Activated CD4-positive, alpha-beta T cell treated with anti-CD3 and anti-CD28 coated beads, Interleukin-2, Interleukin-4, amounts not matched to agents 100 ng/mL and 50 ng/mL, durations not matched to agents 16 hours and 8 hours (primary cell): ENCODE results near the gene KIF6.

Experiments
- DNase-seq: peaks from one replicate; pipeline ENCODE4 v3.0.0-alpha.2; 2020; ENCODE audit warnings: low spot score

Gene KIF6

DNA sequence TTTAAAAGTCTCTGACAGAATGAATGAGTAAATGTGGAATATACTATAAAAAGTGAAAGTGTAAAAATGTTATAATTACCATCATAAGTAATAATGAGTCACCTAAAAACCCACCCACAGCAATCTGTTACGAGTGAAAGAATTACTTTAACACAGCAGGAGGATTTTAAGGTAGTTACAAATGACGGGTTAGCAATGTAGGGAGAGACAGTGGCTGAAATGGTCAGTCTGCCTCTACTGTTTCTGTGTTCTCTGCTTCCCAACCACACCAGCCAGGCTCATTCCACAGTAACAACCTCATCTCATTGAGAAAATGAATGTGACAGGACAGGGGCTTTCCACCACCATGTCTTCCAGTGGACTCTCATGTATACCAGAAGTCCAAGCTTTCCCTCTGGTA is 278.3 kb downstream of the KIF6 start:
- DNase-seq, result no peak

DNA sequence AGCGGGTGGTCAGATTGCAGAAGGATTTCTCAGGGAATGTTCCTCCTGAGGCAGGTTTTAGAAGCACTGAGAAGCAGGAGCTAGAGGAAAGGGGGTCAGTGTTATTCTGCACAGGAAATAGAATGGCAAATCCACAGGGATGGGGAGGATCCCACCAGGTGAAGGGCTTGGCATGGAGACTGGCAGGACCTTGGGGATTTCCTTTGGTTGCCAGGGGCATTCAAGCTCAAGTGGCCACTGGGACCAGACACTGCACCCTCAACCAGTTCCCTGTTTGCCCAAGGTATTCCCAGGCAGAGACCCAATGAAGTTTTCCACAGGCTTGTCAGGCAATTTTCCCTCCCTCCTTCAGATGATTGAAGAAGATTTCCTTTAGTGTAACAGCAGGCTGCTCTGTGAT is 279.5 kb downstream of the KIF6 start:
- DNase-seq, result no peak

DNA sequence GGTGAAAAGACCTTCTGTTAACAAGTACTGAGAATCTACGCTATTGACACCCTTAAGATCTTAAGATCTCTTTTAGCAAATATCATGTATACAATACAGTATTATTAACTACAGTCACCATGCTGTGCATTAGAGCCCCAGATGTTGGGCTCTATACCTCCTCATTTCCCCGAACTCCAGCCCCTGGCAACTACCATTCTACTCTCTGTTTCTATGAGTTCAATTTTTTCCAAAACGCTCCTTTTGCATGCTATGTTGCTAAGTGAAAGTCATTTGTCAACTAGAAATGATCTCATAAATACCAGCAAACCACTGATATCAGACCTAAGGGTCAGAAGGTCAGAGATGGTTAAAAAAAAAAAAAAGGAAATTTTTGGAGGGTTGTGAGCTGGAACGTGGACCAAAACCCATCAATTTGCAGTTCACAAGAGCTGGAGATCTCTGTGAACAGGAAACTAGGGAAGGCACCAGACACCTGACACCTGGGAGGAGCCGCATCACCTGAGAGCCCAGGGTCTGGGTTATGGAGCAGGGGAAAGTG is 280.7 kb downstream of the KIF6 start:
- DNase-seq, result no peak

DNA sequence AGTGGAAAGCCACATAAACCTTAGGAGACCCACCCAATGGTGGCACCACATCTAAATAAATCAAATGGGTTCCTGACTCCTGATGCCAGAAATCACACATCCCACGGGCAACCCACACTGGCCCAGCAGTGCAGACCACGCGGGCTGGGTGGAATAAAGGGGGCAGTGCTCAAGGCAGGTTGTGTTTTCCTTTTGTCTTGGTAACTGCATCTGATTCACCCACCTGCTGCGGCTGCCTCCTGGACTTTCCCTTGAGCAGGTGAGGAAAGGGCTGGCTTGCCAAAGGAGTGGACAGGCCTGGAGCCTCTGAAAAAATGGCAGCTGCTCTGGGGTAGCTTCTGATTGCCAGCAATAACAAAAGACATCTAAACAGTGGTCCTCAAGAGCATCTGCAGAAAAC is 283.2 kb downstream of the KIF6 start:
- DNase-seq, result no peak

DNA sequence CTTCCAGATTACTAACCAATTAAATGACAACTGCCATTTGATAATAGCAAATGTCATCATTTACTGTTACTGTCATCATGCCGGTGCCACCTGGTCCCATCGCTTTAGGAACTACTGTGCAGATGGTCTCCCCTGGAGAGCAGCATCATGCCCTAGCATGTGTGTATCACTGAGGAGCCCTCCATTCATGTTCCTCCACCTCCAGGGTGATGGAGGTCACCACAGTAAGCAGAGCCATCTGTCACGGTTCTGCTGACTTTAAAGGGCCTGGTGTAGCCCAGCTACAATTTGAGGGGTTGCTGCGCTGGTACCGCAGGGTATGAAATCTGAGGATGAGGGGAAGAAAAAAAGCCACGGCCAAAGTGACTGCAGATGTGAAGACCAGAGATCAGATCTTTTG is 283.9 kb downstream of the KIF6 start:
- DNase-seq, result no peak

DNA sequence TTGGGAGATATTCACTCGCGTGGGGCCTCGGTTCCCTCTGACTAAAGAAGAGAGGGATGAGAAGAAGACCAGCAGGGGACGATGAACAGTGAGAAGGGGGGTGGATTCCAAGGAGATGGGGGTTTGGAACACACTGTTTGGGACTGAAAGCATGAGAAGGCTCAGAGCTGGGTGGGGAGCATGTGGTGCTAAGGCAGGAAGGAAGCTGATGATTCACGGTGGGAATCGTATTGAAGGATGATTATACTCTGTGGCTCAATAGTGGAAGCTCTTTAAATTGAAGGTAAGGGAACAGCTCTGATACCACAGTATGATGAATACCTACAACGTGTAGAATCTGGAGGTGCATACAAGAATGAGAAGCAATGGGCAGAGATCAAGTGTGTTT is 285.2 kb downstream of the KIF6 start:
- no peak for DNase-seq

DNA sequence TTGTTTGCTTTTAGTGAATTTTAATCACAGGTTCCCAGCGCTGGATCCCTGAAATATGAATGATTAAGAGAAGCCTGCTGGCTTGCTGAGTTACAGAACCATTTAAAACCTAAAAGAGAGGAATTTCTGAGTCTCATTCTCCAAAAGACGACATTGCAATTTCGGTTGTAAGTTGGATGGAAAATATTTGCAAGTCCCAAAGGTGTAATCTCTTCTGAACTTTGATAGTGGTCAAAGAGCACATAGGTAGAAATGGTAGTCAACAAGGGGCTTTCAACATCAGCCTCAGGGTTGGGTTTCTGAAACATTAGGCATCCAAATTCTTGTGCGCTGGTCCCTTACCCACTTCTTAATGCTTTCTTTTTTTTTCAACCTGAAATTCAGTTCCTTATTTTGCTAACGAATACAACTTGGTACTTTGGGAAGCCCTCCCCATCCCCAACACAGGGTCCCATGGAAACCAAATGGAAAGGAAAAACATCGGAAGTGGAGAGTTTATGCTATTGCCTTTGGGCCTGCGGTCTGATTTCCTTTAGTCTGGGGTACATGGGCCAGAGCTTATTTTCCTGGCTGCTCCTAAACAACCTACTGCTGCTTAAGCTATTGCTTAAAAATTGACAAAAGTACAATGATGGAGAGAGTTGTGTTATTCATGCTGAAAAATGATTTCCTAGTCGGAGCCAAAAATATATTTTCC is 285.7 kb downstream of the KIF6 start:
- no peak for DNase-seq

DNA sequence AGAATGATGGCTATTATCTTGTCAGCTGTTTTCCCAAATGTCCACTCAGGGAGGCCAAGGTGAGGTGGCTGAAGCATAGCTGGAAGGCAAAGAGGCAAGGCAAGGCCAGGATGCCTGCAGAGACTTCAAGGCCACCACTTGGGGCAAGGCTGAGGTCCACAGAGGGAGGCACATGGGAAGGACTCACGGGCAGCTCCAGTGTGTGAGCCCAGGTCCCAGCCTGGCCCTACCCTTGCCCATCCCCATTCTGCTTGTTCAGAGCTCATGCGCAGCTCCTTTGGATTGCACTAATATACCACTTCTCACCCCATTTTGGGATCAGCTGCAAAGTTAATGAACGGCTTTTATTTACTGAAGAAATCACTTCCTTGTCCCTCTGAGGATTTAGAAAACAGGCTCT is 291.6 kb downstream of the KIF6 start:
- DNase-seq, result no peak

DNA sequence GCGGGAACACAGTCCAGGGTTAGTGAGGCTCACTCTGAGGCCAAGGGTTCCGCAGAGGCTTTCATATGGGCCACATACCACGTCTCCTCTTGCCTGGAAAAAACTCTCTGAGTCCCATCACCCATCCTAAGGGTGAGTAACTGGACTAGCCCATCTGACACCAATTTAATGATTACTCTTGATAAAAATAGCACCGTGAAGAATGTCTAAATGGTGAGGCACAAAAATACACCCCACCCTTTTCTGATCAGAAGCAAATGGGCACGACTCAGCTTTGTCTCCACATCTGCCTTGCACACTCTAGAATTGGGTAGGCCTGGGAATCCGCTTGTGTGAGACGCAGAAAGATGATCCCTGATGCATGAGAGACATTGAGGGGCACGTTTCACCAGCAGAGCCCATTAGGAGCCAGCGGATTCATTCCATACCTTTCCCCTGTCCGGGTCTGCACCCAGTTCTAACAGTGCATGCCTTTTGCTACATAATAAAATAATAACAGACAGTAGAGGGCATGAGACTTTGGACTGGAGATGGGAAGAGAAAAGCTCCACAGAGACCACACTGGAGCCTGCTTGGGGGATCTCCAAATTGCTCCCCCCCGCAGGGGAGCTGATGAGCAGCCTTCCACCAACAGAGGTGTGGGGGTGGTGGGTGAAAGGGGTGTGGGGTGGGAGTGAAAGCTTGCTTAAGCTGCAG is 292.7 kb downstream of the KIF6 start:
- DNase-seq, result no peak

DNA sequence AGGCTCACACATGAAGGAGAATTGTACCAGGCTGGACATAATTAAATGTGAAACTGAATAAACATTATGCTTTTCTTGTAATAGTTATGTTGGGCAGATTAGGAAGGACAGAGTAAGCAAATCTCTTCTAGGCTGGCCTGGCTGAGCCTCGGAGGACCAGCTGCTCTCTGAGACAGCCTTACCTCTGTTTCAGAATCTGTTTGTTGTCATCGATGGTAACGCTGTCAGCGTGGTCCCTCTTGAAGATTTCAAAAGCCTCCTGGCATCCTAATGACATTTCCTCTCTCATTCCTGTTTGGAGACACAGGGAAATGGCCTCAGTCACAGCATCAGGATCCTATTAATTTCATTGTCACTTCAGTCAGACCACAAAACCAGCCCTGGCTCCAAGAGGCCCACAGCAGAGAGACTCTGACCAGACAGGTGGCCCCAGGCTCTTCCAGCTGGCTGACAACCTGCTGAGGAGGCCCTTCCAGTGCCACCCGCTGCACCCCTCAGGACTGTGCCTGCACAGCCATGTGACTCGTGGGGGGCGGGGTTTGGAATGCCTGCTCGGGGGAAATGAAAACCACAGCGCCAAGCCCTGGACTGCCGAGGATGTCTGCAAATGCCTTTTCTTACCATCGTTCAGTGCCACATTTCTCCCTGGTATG is 294.2 kb downstream of the KIF6 start:
- DNase-seq, result no peak

DNA sequence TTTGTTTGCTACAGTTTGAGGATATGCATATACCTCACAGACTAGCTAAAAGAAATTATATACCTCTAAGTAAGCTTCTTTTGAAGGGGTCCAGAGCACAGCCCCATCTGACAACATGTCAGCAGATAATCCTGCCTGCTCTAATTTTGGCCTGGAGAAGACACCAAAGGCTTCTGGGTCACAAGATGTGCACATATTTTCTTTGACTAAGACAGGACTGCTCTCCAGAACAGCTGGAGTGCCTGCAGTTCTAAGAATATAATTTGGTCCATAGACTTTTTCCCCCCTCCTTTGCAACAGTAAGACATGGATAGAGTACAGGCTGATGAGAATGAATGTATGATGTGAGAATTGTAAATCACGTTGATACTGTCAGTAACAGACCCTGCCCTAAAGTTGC is 294.8 kb downstream of the KIF6 start:
- DNase-seq, result no peak

DNA sequence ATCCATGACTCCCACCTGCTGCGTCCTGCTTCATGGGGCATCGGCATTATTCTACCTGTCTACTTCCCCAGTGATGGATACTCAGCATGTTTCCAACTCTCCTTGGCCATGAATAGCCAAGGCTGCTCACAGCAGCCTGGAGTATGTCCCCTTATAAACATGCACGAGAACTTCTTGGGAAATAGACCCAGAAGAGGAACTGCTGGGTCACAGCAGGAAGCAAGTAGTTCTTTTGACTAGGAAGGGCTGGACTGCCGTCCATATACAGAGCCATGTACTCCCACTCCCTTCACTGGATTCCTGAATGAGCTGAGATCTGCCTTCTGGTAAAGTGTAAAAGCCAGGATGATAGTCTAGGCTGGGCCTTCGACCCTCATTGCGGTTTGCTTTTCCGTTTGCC is 296.4 kb downstream of the KIF6 start:
- DNase-seq, result no peak

DNA sequence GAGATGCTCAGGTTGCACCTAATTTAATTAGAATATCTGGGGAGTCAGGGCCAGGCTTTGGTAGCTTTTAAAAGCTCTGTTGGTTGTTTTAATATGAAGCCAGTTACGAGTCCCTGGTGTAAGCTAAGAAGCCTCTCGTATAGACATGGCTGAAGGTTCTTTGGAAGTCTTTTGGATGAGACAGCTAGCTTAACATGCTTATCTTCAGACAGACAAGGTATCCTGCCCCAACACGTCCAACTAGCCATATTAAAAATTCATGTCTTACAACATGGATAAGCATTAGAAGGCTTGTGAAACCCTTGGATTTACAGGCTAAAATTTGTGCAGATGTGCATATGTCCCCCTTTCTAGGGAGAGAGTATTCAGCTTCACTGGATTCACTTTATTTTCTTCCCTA is 297.1 kb downstream of the KIF6 start:
- DNase-seq, result no peak

DNA sequence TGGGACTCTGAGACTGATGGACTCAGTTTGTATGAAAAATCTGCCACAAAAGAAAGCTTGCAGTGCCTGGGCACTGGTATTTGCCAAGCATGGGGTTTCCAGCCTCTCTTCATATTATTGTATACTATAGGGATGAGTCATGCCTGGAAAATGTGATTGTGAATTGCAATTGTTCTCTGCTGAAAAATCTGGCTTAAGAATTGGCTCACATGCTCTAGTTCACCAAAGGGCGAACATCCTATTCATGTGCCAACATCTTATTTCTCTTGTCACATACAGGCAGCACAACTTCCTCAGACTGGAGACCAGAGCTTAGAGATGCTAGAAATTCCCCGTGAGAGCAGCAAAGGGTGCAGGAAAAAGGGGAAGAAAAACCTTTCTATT is 299.1 kb downstream of the KIF6 start:
- DNase-seq, result no peak

DNA sequence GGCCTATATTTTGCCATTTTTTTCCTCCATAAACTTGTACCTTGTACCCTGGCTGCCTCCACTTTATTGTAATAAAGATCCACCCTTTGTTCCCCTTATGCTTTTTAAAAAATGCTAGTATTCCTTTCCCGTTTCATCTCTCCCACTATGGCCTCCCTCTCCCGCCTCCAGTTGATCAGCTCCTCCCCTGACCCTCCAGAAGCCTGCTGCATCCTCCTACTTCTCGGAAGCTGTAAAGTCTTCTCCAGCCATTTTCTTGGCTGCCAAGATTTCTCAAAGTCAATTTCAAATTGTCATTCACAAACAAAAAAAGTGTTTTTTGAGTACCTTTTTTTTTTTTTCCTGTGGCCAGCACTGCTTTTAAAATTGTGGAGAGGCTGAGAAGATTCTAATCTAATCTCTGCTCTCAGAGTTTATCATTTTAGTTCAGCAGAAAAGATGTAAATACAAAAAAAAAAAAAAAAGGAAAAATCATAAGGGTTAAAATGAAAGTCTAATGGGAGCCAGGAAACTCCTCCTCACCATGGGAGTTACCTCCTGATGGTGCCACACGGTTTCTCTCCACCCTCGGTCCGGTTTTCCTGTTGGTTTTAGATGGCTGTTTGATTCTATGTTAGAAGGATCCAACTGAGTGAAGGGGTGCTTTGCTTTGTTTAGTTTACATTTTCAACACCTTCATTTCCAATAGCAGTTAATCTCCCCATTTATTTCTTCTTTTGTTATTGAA is 299.7 kb downstream of the KIF6 start:
- DNase-seq, result no peak

DNA sequence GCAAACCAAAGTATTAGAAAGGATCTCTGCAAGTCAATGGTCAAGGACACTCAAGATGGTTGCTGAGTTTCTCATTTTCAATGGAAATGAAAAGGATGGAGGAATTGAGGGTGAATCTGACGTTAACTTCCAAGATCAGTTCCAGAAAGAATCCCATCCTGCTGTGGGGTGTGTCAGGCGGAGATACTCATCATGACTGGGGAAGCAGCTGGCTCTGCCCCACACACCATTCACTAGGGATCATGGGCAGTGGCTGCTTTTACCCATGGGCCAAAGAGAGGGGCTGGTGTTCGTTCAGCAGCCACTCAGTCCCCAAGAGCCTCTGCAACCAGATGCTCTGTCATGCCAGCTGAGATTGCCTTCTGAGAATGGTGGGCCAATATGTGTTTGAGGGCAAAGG is 300.4 kb downstream of the KIF6 start:
- DNase-seq, result no peak

DNA sequence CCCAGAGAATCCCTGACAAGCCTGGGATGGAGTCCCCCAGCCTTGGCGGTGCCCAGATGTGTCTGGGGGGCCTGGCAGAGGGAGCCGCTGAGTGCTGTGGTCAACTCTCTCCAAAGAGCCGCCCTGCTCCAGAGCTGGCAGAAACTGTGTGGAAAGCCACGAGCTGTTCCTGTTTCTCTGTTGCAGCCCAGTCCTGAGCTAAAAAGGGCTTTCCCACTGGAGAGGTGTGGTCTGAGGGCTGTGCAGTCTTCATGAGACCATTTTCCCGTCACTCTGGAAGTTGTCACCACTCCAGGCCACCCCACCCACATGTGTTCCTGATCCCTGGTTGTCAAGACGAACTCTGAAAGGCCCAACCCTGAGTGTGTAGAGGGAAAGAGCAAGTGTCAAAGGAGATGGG is 303.0 kb downstream of the KIF6 start:
- no peak for DNase-seq

DNA sequence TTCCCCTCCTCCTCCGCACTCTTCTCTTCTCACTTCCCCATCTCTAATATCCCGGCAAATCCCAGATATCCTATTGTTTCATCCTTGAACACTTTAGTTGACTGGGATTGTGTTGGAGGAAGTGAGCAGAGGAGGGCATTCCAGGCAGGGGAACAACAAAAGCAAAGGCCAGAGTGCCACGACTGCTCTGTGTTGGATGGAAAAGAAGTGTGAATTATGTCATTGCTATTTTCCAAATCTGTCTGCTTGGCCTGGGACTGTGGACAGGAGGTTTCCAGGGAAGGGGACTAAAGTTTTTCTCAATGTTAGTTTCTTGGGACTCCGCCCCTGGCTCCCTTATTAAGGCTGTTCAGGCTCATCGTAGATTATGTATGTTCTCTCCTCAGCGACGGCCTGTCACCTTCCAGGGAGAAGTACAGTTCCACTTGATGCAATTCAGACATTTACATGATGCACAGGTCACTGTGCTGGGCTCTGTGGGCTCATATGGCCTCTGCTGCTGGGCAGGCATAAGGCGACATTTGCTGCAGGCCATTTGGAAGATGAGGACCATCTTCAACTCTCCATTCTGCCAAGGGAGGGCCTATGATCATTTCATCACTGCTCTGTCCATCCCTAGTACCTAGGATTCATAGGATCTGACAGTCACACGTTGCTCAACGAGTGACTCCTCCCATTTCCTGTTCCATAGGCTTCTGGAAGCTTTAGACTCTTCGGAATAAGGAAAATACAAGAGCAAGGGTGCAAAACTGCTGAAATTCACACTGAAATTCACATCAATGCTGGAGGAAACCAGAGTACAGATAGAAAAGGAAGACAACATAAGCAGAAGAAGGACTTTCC is 303.6 kb downstream of the KIF6 start:
- DNase-seq, result no peak

DNA sequence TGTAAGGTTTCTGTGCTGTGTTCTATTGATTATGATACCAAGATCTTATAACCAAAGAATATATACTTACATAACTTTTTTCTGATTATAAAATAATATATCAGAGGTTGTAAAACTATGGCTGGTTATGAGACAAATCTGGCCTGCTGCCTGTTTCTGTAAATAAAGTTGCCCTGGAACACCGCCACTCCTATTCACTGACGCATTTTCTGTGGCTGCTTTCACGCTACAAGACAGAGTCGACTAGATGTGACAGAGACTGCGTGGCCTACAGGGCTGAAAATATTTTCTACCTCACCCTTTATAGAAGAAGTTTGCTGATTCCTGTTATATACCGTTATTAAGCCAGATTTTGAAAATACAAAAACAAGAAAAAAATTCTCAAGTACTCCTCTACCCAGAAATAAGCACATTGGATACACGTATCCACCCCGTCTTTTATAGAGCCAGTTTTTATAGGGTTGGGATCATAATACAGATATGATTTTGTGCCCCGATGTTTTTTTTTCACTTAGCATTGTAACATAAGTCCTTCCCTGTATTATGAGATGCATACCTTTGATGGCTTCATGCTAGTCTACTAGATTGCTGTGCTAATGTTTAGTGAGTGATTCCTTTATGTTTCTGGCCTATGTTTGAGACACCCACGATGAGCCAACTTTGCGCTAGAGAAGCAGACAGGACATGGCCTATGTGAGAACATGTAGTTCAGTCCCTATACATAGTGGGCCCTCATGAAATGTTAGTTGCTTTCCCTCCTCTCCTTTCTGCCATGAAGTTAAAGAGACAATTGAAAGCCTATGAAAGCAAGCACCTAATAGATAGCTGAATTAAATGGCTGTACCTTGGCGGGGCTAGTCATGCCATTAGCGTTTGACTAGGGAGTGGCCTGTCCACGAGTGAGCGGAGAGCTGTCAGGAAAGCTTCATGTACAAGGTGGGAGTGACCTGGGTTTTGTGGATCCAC is 304.6 kb downstream of the KIF6 start:
- no peak for DNase-seq

DNA sequence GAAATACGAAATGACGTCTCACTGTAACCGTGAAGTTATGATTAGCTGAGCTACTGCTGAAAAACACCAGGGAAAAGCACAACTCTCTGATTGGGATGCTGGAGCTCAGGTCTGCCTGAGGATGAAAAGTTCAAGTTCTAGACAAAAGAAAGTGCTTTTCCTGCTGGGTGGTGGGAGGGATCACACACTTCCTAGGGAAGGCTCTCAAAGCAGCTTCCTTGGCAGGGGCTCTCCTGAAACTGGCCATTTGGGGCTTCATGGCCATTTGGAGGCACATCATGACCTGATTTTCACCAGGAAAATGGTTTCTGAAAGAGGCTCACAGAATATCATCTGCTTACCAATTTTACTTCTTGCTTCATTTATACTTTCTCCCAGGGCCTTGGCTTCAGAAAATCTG is 305.6 kb downstream of the KIF6 start:
- no peak for DNase-seq

DNA sequence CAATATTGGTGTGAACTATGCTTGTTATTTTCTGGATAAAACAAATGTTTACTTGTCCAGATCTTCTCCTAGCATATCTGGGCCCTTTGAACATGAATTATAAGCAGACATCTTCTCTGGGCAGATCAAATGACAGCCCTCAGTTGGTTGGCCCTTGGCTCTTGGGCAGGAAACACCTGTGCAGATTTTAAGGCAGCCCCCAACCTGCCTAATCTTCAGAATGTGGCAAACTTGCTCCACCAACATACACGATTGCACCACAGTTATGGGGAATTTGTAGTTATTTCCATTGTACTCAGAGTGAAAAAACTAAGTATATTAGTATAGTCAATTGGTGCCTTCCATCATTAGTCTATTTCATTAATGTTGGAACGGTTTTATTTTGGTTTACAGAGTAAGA is 307.8 kb downstream of the KIF6 start:
- no peak for DNase-seq
